Loucy (cell line): ENCODE data around the gene BBX.

Experiments
- EZH2phosphoT487 ChIP-seq: fragments of 200-600 bp; IDR thresholded peaks from 2 replicates; pipeline ENCODE4 v1.6.1; 2018; ENCODE audit warnings: antibody characterized with exemption, mild to moderate bottlenecking, moderate library complexity, borderline replicate concordance
- TF ChIP-seq, protein P1 (sequence below): fragments of 200-600 bp; sonication (generic); conservative IDR thresholded peaks from 2 replicates; pipeline ENCODE4 v1.5.1; 2014; ENCODE audit warnings: mild to moderate bottlenecking, antibody characterized with exemption, low read length

DNA sequence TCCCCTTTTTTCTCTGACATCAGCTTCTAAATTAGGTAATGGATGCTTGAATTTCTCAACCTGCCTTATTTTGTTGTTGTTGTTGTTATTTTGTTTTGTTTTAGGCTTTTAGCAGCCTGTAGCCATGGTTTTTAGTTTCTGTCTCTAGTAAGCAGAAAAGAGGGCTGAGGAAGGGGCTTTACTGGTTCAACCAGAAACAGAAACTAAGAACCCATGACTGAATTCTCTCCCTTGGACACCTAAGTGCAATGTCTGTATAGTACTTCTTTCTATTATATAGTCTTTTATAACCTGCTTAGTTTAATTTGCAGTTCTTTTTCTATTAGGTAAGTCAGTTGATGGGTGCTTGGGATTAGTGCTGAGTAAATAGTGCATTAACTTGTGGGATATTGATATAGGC lies 129.0 kb downstream of the BBX start:
- TF ChIP-seq, protein P1, sequence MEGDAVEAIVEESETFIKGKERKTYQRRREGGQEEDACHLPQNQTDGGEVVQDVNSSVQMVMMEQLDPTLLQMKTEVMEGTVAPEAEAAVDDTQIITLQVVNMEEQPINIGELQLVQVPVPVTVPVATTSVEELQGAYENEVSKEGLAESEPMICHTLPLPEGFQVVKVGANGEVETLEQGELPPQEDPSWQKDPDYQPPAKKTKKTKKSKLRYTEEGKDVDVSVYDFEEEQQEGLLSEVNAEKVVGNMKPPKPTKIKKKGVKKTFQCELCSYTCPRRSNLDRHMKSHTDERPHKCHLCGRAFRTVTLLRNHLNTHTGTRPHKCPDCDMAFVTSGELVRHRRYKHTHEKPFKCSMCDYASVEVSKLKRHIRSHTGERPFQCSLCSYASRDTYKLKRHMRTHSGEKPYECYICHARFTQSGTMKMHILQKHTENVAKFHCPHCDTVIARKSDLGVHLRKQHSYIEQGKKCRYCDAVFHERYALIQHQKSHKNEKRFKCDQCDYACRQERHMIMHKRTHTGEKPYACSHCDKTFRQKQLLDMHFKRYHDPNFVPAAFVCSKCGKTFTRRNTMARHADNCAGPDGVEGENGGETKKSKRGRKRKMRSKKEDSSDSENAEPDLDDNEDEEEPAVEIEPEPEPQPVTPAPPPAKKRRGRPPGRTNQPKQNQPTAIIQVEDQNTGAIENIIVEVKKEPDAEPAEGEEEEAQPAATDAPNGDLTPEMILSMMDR = no peak
- no peak for TF ChIP-seq EZH2phosphoT487
